Activated naive CD8-positive, alpha-beta T cell treated with anti-CD3 and anti-CD28 coated beads, Interleukin-2, amount 50 U/mL, for 16 hours (primary cell): ENCODE measurements around the gene FZR1.
"Not testable (repeated sequence)": the region's sequence is repeated elsewhere in the genome, so short reads cannot be mapped to it uniquely, and the experiment has no call there.

Experiments used
- DNase-seq: peaks from one replicate; pipeline ENCODE4 v3.0.0-alpha.2; 2020; ENCODE audit warnings: low read depth, low spot score

Gene FZR1

DNA sequence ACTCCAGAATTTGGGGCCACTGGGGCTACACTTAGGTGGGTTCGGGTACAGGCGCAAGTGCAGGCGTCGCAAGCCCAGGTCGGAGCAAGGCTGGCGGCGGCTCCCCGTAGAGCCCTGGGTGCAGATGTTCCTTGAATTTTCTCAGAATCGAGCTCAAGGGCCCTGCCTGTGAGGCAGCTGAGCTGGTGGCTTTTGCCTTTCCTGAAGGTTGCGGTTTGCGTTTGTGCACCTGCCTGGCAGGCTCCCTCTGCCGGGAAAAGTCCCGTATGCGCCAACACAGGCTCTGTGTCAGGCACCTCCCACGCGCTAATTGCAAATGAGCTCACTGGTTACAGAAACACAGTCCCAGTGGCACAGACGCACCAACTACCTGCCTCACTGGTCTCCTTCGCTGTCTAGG lies 11.6 kb upstream of the FZR1 start:
- DNase-seq, result no peak

DNA sequence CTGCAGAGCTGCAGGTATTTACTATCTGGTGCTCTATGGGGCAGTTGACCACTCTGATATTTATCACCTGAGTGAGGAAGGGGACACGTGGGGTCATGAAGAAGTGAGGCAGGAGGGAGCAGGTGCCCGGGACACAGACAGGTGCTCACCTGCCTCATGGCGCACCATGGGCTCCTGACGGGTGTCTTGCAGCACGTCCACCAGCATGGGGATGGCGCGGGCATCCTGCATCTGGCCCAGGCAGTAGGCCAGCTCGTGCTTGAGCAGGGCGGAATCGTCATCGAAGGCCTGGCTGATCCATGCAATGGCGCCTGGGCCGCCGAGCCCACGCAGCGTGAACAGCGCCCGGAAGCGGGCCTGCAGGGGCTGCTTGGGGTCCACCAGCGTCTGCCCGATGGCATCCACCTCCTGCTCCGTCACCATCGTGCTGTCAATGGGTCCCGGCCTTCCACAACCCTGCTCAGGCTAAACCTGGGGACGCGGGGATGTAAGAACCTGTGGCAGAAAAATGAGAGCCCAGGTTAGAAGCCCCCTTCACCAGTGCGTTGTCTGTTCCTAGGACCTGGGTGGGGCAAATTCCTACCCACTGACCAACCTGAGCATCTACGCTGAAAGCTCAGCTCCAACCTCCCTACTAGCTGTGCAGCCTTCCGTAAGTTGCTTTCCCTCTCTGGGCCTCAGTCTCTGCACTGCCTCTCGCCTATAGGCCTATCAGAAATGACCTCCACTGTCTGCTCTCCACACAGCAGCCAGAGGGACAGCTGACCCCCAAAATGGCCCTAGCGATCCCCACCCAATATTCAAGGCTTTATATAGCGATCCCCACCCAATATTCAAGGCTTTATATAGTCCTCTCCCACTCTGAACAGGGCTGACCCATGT lies 9.5 kb upstream of the FZR1 start:
- no peak for DNase-seq

DNA sequence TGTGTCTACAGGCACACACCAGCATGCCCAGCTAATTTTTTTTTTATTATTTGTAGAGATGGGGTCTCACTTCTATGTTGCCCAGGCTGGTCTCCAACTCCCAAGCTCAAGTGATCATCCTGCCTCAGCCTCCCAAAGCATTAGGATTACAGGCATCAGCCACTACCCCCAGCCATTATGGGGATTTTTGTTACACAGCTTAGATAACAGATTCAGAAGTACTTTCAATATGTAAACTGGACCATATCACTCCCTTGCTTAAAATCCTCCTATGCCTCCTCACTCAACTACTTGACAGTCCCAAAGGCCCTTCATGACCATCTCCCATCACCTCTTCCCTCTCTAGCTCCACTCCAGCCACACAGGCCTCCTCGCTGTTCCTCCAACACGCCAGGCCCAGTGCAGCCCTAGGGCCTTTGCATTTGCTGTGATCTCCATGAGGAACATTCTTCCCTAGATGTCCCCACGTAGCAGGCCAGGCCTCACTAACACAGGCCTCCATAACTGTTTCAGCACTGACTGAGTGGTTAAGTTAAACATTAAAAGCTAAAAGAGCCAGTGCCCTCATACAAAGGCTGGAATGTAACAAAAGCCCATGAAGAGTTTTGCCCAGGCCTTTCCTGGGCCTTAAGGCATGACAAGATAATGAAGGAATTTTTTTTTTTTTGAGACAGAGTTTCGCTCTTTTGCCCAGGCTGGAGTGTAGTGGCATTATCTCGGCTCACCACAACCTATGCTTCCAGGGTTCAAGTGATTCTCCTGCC lies 8.2 kb upstream of the FZR1 start:
- DNase-seq, result no peak

DNA sequence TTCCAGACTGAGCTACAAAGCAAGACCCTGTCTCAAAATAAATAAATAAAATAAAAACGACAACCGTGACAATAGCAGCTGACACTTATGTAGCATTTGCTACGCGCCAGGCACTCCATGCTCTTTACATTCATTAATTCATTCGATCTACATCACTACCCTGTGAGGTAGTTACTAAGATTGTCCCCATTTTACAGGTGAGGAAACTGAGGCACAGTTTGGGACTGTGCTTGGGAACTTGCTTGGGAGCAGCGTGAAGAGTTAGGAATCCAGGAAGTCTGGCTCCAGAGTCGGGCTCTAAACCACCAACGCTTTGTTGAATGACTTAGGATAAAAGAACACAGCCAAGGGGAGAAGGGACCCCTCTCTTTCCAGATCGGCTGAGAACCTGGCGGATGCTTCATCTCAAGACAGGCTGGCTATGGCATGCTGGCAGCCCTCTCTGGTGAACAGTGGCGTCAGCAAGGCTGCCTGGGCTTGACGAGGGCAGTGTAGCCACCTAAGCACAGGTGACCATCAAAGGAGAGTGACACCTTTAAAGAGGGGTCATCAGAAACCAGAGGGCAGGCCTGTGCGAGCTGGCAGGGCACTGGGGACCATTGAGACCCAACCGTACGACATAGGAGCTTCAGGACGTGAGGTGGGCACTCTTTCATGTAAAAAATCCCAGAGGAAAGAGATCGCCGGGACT lies 6.2 kb upstream of the FZR1 start:
- DNase-seq, result no peak

DNA sequence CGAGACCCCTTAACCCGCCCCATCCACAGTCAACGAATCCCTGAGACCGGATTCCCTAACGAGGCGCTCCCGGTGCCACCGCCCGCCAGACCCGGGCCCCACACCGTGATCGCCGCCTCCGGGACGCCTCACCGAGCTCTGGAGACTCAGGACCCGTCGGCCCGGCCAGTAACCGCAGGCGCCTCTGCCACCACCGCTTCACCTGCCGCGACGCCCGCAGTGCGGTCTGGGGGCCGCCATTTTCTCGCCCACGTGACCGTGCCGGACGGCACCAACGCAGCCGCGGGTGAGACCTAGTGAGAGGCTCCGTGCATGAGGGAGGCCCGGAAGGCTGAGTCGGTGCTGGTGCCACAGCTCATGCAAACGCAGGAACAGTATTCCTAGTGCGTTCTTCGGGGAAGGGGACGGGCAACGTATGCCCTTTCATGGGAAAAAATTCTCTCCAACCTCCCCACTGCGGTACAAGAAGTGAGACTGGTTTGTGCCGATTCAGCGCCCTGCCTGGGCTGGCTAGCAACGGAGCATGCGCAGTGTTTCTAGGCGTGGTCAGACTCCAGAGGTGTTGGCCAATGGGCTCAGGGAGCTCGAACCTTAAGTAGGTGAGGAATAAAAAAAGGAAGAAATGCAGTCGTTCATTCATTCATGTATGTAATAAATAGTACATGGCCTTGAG lies 5.5 kb upstream of the FZR1 start, which contains the start of gene DOHH:
Gene DOHH (minus strand): TSS at position 246 of the 673 bp plus-strand sequence. CDS start 3,860 bp downstream, outside the sequence.
- DNase-seq, result peak; percentile 91

DNA sequence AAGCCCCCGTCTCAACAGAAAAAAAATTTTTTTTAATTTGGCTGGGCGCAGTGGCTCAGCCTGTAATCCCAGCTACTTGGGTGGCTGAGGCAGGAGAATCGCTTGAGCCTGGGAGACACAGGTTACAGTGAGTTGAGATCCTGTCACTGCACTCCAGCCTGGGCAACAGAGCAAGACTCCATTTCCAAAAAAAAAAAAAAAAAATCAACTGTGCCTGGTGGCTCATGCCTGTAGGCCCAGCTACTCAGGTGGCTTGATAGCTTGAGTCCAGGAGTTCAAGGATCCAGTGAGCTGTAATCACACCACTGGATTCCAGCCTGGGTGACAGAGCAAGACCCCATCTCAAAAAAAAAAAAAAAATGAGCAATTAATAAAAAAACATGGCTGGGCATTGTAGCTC lies 4.3 kb upstream of the FZR1 start:
- no peak for DNase-seq

DNA sequence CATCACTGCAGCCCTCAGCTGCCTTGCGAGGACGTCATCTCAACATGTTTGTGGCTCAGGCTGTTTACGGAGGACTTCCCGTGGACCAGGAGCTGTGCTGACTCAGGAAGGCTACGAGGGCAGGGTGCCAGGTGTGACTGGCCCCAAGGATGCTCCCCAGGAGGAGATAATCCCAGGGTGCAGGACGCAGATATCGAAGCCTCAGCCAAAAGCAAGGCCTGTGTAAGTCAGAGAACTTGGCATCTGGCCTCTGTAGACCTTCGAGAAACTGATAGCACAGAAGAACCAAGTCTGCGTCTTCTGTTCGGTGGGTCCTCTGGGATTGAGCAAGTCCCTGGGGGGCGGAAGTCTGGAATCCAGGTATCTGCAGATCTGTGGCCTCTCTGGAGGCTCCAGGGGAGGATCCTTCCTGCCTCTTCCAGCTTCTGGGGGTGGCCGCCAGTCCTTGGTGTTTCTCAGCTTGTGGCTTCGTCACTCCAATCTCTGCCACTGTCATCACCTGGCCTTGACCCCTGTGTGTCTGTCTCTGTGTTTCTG lies 3.0 kb upstream of the FZR1 start:
- no peak for DNase-seq

DNA sequence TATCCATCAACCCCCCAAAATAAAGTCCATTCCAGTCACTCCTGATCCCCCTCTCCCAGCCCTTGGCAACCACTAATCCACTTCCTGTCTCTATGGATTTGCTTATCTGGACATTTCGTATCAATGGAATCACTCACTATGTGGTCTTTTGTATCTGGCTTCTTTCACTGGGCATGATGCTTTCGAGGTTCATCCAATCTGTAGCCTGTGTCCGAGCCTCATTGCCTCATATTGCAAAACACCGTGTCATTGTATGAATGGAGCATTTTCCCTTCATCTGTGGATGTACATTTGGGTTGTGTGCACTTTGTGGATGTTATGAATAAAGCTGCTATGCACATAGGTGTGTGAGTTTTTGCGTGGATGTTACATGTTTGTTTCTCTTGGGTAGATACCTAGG lies 1.4 kb upstream of the FZR1 start:
- no peak for DNase-seq

DNA sequence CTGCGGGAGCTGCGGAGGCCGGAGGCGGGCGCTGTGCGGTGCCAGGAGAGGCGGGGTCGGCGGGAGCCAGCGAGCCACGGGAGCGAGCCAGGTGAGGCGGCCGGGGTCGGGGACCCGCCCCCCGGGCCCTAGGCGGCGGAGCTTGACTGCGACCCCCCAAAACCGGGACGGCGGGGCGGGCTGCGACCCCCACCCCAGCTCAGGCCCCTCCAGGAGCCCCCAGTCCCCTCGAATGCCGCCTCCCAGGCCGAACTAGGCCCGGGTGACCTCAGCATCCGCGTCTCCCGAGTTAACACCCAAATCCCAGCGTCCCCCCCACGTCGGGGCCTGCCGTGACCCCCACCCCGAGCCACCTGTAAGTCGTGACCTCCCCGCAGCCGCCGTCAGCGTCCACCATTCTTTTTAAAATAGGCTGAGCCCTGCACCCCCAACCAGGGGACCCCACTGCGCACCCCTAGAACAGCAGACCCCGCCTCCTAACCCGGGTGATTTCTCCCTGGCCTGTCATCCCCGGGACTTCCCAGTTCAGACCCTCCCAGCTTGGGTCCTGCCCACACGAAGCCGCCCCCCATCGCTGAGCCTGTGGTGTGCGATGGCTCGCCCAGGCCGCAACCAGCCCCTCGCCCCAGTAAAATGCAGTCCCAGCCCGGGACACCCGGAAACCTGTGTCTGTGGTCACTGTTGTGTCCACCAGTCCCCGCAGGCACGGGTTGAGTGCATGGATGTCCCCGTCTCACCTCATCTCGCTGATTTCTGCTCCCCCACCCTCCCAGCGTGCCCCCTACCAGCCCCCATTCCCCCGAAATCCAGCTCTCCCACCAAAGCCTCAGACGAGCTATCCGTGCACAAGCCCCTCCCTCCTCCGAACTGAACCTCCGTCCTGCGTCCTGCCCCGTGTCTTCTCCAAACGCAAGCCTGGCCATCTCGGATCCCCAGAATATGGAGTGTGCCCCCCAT lies 551 bp downstream of the FZR1 start:
- DNase-seq, result no peak

DNA sequence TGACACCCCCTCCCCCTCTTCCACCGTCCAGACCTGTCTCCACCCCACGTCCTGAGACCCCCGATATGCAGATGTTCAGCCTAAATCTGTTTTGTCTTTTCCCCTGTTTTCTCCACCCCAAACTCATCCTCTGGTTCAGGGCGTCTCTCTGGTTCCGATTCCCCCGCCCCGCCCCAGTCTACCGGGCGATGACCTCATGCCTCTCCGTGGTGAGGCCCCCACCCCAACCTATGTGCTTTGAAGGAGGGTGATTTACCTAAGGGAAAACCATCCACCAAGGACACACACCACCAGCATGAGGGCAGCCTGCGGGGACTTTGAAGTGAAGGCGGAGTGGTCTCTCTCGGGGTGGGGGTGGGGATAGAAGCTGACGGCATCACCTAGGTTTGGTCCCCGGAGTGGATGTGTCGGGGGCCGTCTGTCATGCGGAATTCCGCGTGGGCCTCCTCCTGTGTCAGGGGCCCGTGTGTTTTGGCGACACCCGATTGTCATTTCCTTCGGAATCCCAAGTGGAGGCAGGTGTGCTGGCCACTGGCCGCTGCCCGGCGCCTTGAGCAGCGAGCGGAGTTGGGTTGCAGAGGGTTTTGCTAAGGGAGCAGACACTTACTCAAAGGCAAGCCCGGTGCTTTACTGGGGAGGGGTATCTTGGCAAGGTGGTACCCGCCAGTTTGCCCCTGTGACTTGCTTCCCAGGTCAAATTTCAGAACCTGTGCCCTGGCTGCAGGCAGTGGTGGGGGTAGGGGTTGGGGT lies 1.4 kb downstream of the FZR1 start:
- DNase-seq, result no peak

DNA sequence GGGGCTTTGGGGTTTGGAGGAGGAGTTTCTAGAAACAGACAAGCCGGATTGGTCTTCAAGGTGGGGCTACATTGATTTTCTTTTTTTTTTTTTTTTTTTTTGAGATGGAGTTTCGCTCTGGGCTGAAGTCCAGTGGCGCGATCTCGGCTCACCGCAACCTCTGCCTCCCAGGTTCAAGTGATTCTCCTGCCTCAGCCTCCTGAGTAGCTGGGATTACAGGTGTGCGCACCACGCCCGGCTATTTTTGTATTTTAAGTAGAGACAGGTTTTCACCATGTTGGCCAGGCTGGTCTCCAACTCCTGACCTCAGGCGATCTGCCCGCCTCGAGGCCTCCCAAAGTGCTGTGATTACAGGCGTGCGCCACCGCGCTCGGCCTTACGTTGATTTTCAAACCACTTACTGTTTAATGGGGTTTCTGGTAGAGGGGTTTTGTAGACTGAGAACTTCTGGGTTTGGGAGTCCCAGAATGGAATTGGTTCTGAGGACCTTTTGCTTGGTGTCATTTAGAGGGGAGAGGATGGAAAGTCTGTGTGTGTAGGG lies 2.1 kb downstream of the FZR1 start:
- DNase-seq, result not testable (repeated sequence)

DNA sequence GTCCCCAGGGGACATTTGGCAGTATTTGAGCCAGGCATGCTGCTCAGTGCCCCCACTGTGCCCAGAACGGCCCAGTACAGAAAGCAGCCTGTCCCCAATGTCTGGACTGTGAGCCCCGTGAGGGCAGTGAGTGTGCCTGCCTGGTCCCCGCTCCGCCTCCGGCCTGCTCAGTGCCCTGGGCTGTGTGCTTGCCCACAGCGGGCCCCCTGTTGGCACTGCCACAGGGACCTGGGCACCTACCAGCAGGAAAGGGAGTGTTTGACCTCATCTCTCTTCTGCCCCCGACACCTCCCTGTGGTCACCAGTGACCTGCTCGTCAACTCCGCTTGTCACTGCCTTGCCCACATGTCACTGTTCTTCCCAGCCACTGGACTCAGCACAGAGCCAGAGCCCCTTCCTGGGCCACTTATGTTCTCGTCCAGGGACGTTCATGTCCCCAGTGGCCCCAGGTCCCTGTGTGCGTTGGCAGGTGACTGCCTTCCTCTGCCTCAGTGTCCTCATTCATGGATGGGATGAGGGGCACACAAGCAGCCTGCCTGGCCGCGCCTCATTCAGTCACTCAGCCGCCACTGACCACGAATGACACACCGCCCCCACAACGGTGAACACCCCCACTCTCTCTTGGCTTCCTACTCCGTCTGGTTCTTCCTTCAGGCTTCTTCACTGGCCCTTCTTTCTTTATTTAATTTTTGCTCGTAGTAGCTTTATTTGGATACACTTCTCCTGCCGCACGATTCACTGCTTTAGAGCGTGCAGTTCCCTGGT lies 2.8 kb downstream of the FZR1 start:
- DNase-seq, result no peak

DNA sequence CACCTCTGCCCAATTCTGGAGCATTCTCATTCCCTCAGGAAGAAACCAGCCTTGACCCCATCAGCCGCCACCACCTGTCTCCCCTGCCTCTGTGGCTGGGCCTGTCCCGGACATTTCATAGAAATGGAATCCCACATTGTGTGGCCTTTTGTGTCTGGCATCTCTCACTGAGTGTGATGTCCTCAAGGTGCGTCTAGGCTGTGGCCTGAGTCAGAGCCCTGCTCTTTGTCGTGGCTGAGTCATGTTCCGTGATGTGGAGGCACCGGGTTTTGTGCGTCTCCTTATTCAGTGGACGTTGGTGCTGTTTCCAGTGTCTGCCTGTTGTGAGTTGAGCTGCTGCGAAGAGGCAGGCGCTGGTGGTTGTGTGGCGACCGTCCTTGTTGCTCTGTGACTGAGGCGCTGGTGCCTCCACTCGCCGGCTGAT lies 3.5 kb downstream of the FZR1 start:
- no peak for DNase-seq

DNA sequence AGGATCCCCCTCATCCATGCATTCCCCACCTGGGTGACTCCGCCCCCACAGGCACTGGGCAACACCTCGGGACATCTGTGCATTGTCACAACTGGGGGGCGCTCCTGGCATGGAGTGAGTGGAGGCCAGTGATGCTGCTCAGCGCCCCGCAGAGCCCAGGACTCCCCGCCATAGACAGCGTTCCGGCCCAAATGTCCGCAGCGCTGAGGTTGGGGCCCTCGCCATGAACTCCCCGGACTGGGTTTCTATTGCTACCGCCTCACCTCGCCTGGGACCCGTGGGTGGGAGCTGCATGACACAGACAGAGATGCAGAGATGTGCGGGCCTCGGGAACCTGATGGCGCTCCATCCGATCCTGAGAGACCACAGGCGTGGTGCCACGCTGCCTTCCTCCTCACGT lies 4.6 kb downstream of the FZR1 start:
- DNase-seq, result no peak

DNA sequence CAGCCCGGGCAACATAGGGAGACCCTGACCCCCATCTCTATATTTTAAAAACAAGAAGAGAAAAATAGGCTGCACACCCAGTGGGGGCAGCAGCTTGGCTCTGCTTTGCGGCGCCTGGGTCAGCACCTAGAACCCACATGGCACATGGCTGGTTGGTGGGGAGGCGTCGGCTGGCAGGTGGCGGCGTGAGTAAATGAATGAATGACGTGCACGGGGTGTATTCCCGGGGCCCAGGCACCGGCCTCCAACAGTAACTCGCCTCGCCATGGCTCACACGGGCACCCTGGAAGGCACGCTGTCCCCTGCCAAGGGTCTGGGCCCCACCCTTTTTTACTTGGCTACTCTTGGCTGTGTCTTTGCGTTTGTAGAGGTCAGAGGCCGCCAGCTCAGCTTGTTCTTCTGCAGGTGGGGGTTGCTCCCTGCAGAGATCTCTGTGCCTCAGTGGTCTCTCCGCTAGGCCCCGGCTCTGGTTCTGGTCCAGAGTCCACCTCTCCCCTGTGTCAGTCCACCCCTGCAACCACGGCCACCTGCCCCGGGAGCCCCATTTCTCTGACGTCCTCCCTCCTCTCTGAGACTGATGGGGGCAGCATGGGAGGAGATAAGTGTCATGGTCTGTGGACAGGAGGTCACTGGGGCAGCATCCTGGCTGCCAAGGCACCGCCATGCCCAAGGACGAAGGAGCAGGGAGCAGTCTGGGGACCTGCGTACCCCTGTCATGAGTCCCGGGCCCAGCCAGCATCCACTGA lies 5.6 kb downstream of the FZR1 start:
- no peak for DNase-seq

DNA sequence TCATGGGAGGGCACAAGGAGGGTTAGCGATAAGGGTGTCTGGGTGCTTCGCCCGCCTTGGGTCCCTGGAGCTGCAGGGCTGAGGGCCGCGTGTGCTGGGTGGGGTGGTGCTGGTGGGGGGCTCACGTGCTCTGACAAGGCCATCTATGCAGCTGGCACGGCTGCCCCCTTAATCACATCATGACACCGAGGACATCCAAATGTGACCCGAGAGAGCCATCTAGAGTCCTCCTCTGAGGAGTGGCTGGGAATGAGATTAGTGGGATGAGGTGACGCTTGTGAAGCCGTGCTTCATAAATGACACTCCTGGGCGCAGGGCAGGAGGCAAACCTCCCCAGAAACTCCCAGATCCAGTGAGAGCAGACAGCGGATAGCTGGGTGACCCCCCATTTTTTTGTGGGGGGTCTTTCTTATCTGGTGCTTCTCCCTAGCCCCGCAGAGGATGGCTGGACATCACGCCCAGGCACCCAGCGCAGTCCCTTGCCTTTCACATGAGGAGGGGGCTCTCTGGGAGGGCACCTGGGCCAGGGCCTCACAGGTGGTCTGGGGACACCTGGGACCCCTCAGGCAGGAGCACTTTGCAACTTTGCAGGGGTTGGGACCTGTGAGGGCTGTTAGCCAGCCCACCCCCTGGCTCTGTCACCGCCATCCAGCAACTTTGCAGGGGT lies 6.6 kb downstream of the FZR1 start:
- DNase-seq, result no peak
